Mesothelial cell of epicardium (in vitro differentiated cells): Measurements from ENCODE around the gene TBK1. TPM values are rescaled to one million over a fixed set of nuclear protein-coding genes. Genes with fewer than 3 reads are reported as not detected.

Source experiments
- DNase-seq, 2 experiments: peaks; one replicate each; pipeline ENCODE4 v3.0.0; 2021; ENCODE audit warnings: low spot score in 2 of 2; ENCODE audit not compliant: unreplicated experiment in 2 of 2
- H3K27ac Mint-ChIP-seq: 2 replicates; pipeline ENCODE4 v1.8.0; 2021; ENCODE audit warnings: mixed read lengths
- H3K27me3 Mint-ChIP-seq: 2 replicates; pipeline ENCODE4 v1.8.0; 2021; ENCODE audit warnings: low read depth, mixed read lengths
- H3K36me3 Mint-ChIP-seq: 2 replicates; pipeline ENCODE4 v1.8.0; 2021; ENCODE audit warnings: mixed read lengths
- H3K4me1 Mint-ChIP-seq: 2 replicates; pipeline ENCODE4 v1.8.0; 2021; ENCODE audit warnings: mixed read lengths
- H3K4me3 Mint-ChIP-seq: 2 replicates; pipeline ENCODE4 v1.8.0; 2021; ENCODE audit warnings: mild to moderate bottlenecking, moderate library complexity, mixed read lengths
- H3K9me3 Mint-ChIP-seq: 2 replicates; pipeline ENCODE4 v1.8.0; 2021; ENCODE audit warnings: mixed read lengths
- CTCF ChIP-seq: fragments of 200-600 bp; sonication (generic); IDR thresholded peaks from one replicate; pipeline ENCODE4 v1.5.0; 2021; ENCODE audit warnings: antibody characterized with exemption; ENCODE audit not compliant: unreplicated experiment
- total RNA-seq: library from RNA; stranded (reverse); gene quantifications from 3 replicates; pipeline ENCODE4 v1.2.1, GENCODE V29; 2021

TBK1 gene
- total RNA-seq, 1 donor from 2014 or later, result 25.5 TPM

GRCh38 chr12:64407342-64408223, 44.3 kb upstream of the TBK1 start:
- no peaks in the 10 kb centered on the region for H3K9me3 Mint-ChIP-seq
- DNase-seq, result no peak
- no peaks in the 10 kb centered on the region for H3K27me3 Mint-ChIP-seq
- H3K4me3 Mint-ChIP-seq, result no peak overlapping the region
- no peak for TF ChIP-seq CTCF
- H3K27ac Mint-ChIP-seq, result no peak overlapping the region
- H3K4me1 Mint-ChIP-seq, result peaks cover 18% of the 10 kb centered on the region
- H3K36me3 Mint-ChIP-seq, result peaks cover 10% of the 10 kb centered on the region

- Mint-ChIP-seq H3K4me1 (peaks cover 11% of the 10 kb centered on the region), H3K36me3 (peaks cover 20% of the 10 kb centered on the region), H3K9me3 (no peaks in the 10 kb centered on the region), H3K27ac (no peak overlapping the region), H3K27me3 (no peaks in the 10 kb centered on the region), H3K4me3 (no peak overlapping the region)
- no peak for TF ChIP-seq CTCF
- DNase-seq, result no peak
These were observed 40.5 kb upstream of the TBK1 start for GRCh38 chr12:64411427-64411826.

- H3K27ac Mint-ChIP-seq, result no peak overlapping the region
- no peak overlapping the region for H3K4me3 Mint-ChIP-seq
- no peak for TF ChIP-seq CTCF
- H3K4me1 Mint-ChIP-seq, result peaks cover 6% of the 10 kb centered on the region
- no peaks in the 10 kb centered on the region for H3K27me3 Mint-ChIP-seq
- no peaks in the 10 kb centered on the region for H3K9me3 Mint-ChIP-seq
- no peak for DNase-seq
- peaks cover 24% of the 10 kb centered on the region for H3K36me3 Mint-ChIP-seq
These were observed 39.5 kb upstream of the TBK1 start for GRCh38 chr12:64412459-64412858.

GRCh38 chr12:64413884-64414283, 38.0 kb upstream of the TBK1 start:
- Mint-ChIP-seq H3K4me3 (no peak overlapping the region), H3K36me3 (peaks cover 28% of the 10 kb centered on the region), H3K27me3 (no peaks in the 10 kb centered on the region), H3K4me1 (peaks cover under 1% of the 10 kb centered on the region), H3K27ac (no peak overlapping the region), H3K9me3 (no peaks in the 10 kb centered on the region)
- DNase-seq, result no peak
- no peak for TF ChIP-seq CTCF

- TF ChIP-seq CTCF, result no peak
- Mint-ChIP-seq H3K4me3 (no peak overlapping the region), H3K27ac (no peak overlapping the region), H3K9me3 (no peaks in the 10 kb centered on the region), H3K4me1 (no peaks in the 10 kb centered on the region), H3K36me3 (peaks cover 31% of the 10 kb centered on the region), H3K27me3 (no peaks in the 10 kb centered on the region)
- DNase-seq, result no peak
These were observed 33.7 kb upstream of the TBK1 start for GRCh38 chr12:64418209-64418608.
